SK-N-MC (cell line): ENCODE results near the gene CCDC192.

Source experiments
- DNase-seq: peaks from one replicate; pipeline ENCODE4 v3.0.0-alpha.2; 2011; ENCODE audit warnings: low read depth, low spot score
- H3K27ac ChIP-seq: fragments of 200-600 bp; sonication (generic); 2 replicates; pipeline ENCODE4 v1.5.1; 2016; ENCODE audit warnings: mixed run types
- H3K36me3 ChIP-seq: fragments of 200-600 bp; sonication (generic); 2 replicates; pipeline ENCODE4 v1.6.1; 2017; ENCODE audit warnings: antibody characterized with exemption, low read length, mixed read lengths; ENCODE audit not compliant: insufficient read depth
- H3K4me3 ChIP-seq: fragments of 200-600 bp; sonication (generic); 2 replicates; pipeline ENCODE4 v1.5.1; 2016
- H3K9ac ChIP-seq: fragments of 200-600 bp; sonication (generic); 2 replicates; pipeline ENCODE4 v1.8.0; 2017; ENCODE audit warnings: mixed run types, mixed read lengths; ENCODE audit not compliant: insufficient read length
- H3K9me3 ChIP-seq: fragments of 200-600 bp; sonication (generic); 2 replicates; pipeline ENCODE4 v1.6.1; 2017; ENCODE audit warnings: low read depth, mild to moderate bottlenecking, antibody characterized with exemption, low read length, moderate library complexity, mixed read lengths
- EZH2 ChIP-seq: fragments of 200-600 bp; sonication (generic); IDR thresholded peaks from one replicate; pipeline ENCODE4 v1.6.1; 2017; ENCODE audit warnings: antibody characterized with exemption
- FOXP2 ChIP-seq: optimal IDR thresholded peaks from 2 replicates; pipeline ENCODE3; 2011; ENCODE audit warnings: mild to moderate bottlenecking, moderate library complexity; ENCODE audit not compliant: insufficient read depth; ENCODE audit errors: extremely low read length, control extremely low read depth
- POLR2AphosphoS5 ChIP-seq: IDR thresholded peaks from 2 replicates; pipeline ENCODE4 v1.6.1; 2012; ENCODE audit warnings: mild to moderate bottlenecking, low read depth, low read length, borderline replicate concordance

CCDC192 gene

GRCh38 chr5:127863610-127864395 is 160.6 kb downstream of the CCDC192 start:
- H3K9ac ChIP-seq: no peak overlapping the region
- no peaks in the 10 kb centered on the region for H3K36me3 ChIP-seq
- no peak overlapping the region for H3K4me3 ChIP-seq
- TF ChIP-seq FOXP2 (no peak), POLR2AphosphoS5 (no peak)
- H3K27ac ChIP-seq: no peak overlapping the region
- H3K9me3 ChIP-seq: no peaks in the 10 kb centered on the region
- no peak for DNase-seq

GRCh38 chr5:127864511-127864910 is 161.3 kb downstream of the CCDC192 start:
- DNase-seq: no peak
- Histone ChIP-seq H3K9me3 (no peaks in the 10 kb centered on the region), H3K4me3 (no peak overlapping the region), H3K27ac (no peak overlapping the region), H3K36me3 (no peaks in the 10 kb centered on the region), H3K9ac (no peak overlapping the region)
- TF ChIP-seq EZH2 (no peak), FOXP2 (no peak), POLR2AphosphoS5 (no peak)

GRCh38 chr5:127865273-127865672 is 162.1 kb downstream of the CCDC192 start:
- Histone ChIP-seq H3K9me3 (no peaks in the 10 kb centered on the region), H3K36me3 (no peaks in the 10 kb centered on the region), H3K4me3 (no peak overlapping the region), H3K9ac (no peak overlapping the region), H3K27ac (no peak overlapping the region)
- TF ChIP-seq POLR2AphosphoS5 (no peak), EZH2 (no peak), FOXP2 (no peak)
- DNase-seq: no peak

GRCh38 chr5:127867022-127867783 is 164.0 kb downstream of the CCDC192 start:
- TF ChIP-seq POLR2AphosphoS5 (no peak), FOXP2 (no peak)
- no peaks in the 10 kb centered on the region for H3K36me3 ChIP-seq
- no peaks in the 10 kb centered on the region for H3K9me3 ChIP-seq
- no peak for DNase-seq
- no peak overlapping the region for H3K4me3 ChIP-seq
- H3K27ac ChIP-seq: no peak overlapping the region
- H3K9ac ChIP-seq: no peak overlapping the region

GRCh38 chr5:127870914-127871313 is 167.7 kb downstream of the CCDC192 start:
- no peaks in the 10 kb centered on the region for H3K36me3 ChIP-seq
- H3K9me3 ChIP-seq: no peaks in the 10 kb centered on the region
- no peak overlapping the region for H3K27ac ChIP-seq
- no peak for DNase-seq
- no peak for TF ChIP-seq FOXP2
- no peak for TF ChIP-seq POLR2AphosphoS5
- H3K4me3 ChIP-seq: no peak overlapping the region
- H3K9ac ChIP-seq: no peak overlapping the region

- no peak for TF ChIP-seq FOXP2
- TF ChIP-seq EZH2: no peak
- no peak for TF ChIP-seq POLR2AphosphoS5
- no peak overlapping the region for H3K9ac ChIP-seq
- H3K36me3 ChIP-seq: no peaks in the 10 kb centered on the region
- DNase-seq: no peak
- H3K27ac ChIP-seq: no peak overlapping the region
- H3K4me3 ChIP-seq: 0 out of 2 replicates have a peak overlapping the region, but pooled peaks have one; percentile 21
- no peaks in the 10 kb centered on the region for H3K9me3 ChIP-seq
These were observed 168.4 kb downstream of the CCDC192 start for GRCh38 chr5:127871503-127872153.

GRCh38 chr5:127872494-127872893 is 169.3 kb downstream of the CCDC192 start:
- Histone ChIP-seq H3K27ac (no peak overlapping the region), H3K9ac (no peak overlapping the region), H3K36me3 (no peaks in the 10 kb centered on the region), H3K9me3 (no peaks in the 10 kb centered on the region), H3K4me3 (no peak overlapping the region)
- DNase-seq: no peak
- TF ChIP-seq EZH2 (no peak), POLR2AphosphoS5 (no peak)

- H3K36me3 ChIP-seq: no peaks in the 10 kb centered on the region
- no peaks in the 10 kb centered on the region for H3K9me3 ChIP-seq
- H3K4me3 ChIP-seq: no peak overlapping the region
- DNase-seq: no peak
- H3K27ac ChIP-seq: no peak overlapping the region
- H3K9ac ChIP-seq: no peak overlapping the region
- TF ChIP-seq POLR2AphosphoS5 (no peak), EZH2 (no peak), FOXP2 (no peak)
These were observed 172.2 kb downstream of the CCDC192 start for GRCh38 chr5:127875235-127876021.
